HEK293T (cell line): ENCODE measurements around the gene DMD.

Experiments used
- BHLHE40 ChIP-seq: fragments of 450-650 bp; IDR thresholded peaks from 2 replicates; pipeline ENCODE4 v1.6.1; 2016; ENCODE audit warnings: mild to moderate bottlenecking, moderate library complexity, borderline replicate concordance
- CTBP1 ChIP-seq: fragments of 450-650 bp; IDR thresholded peaks from 2 replicates; pipeline ENCODE4 v1.6.1; 2016; ENCODE audit warnings: borderline replicate concordance
- ELF4 ChIP-seq: fragments of 450-650 bp; IDR thresholded peaks from 2 replicates; pipeline ENCODE4 v1.6.1; 2017; ENCODE audit warnings: antibody characterized with exemption
- FOXM1 ChIP-seq: fragments of 450-650 bp; IDR thresholded peaks from 2 replicates; pipeline ENCODE4 v1.6.1; 2017; ENCODE audit warnings: mild to moderate bottlenecking, borderline replicate concordance
- HDGF ChIP-seq: fragments of 450-650 bp; IDR thresholded peaks from 2 replicates; pipeline ENCODE4 v1.6.1; 2017; ENCODE audit warnings: antibody characterized with exemption, borderline replicate concordance
- LEF1 ChIP-seq: fragments of 450-650 bp; IDR thresholded peaks from 2 replicates; pipeline ENCODE4 v1.6.1; 2017; ENCODE audit warnings: mild to moderate bottlenecking, borderline replicate concordance
- NFRKB ChIP-seq: fragments of 450-650 bp; IDR thresholded peaks from 2 replicates; pipeline ENCODE4 v1.6.1; 2016; ENCODE audit warnings: mild to moderate bottlenecking, moderate library complexity
- PKNOX1 ChIP-seq: fragments of 450-650 bp; IDR thresholded peaks from 2 replicates; pipeline ENCODE4 v1.6.1; 2016
- SP1 ChIP-seq: fragments of 450-650 bp; IDR thresholded peaks from 2 replicates; pipeline ENCODE4 v1.6.1; 2017
- SUZ12 ChIP-seq: fragments of 450-650 bp; IDR thresholded peaks from 2 replicates; pipeline ENCODE4 v1.6.1; 2016; ENCODE audit warnings: mild to moderate bottlenecking
- ZNF384 ChIP-seq: fragments of 450-650 bp; IDR thresholded peaks from 2 replicates; pipeline ENCODE4 v1.6.1; 2016

DNA sequence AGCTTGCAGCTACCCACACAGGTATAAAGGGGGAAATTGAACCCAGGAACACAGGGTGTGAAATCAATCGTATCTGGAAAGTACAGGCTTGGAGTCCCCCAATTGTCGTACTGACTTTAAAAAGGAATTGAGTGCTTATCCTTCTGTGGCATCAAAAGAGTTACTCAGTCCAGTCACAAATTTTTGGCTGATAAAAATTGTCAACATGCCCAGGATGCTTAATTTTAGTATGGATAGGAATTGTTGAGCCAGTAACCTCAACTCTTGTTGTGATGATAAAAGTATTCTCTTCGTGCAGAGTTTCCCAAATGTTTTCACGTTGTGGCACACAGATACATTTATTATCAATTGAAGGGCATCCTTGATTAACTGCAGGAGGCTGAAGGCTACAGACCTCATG is 2096.0 kb downstream of the DMD start:
- TF ChIP-seq FOXM1 = no peak
- TF ChIP-seq NFRKB = no peak
- TF ChIP-seq HDGF = no peak
- no peak for TF ChIP-seq LEF1
- no peak for TF ChIP-seq CTBP1
- TF ChIP-seq BHLHE40 = no peak
- TF ChIP-seq SP1 = no peak
- TF ChIP-seq ZNF384 = no peak
- no peak for TF ChIP-seq ELF4
- no peak for TF ChIP-seq SUZ12
- TF ChIP-seq PKNOX1 = no peak
